C4-2B (cell line): ENCODE data around the gene ZDHHC17.

Source experiments
- ZFX ChIP-seq: fragments of 450-650 bp; IDR thresholded peaks from 2 replicates; pipeline ENCODE4 v1.6.1; 2017
- TF ChIP-seq, protein P1 (sequence below): fragments of 450-650 bp; conservative IDR thresholded peaks from 2 replicates; pipeline ENCODE4 v1.5.1; 2017; ENCODE audit warnings: mild to moderate bottlenecking

DNA sequence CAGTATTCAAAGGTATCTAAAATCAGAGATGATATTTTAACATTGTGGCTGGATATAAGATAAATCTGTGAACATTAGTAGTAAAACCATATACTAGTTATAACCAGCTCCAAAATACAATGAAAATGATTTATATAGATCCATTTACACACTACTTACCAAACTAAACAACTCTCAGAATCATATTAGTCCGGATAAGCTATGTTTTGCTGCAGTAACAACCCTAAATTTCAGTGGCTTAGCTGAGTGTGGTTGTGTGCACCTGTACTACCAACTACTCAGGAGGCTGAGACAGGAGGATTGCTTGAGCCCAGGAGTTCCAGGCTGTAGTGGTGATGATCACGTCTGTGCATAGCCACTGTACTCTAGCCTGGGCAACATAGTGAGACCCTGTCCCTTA, 23.8 kb downstream of the ZDHHC17 start:
- TF ChIP-seq, protein P1, sequence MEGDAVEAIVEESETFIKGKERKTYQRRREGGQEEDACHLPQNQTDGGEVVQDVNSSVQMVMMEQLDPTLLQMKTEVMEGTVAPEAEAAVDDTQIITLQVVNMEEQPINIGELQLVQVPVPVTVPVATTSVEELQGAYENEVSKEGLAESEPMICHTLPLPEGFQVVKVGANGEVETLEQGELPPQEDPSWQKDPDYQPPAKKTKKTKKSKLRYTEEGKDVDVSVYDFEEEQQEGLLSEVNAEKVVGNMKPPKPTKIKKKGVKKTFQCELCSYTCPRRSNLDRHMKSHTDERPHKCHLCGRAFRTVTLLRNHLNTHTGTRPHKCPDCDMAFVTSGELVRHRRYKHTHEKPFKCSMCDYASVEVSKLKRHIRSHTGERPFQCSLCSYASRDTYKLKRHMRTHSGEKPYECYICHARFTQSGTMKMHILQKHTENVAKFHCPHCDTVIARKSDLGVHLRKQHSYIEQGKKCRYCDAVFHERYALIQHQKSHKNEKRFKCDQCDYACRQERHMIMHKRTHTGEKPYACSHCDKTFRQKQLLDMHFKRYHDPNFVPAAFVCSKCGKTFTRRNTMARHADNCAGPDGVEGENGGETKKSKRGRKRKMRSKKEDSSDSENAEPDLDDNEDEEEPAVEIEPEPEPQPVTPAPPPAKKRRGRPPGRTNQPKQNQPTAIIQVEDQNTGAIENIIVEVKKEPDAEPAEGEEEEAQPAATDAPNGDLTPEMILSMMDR = no peak
- TF ChIP-seq ZFX = no peak
